ENCODE results near the gene VCAN. TPM values are rescaled to one million over a fixed set of nuclear protein-coding genes. Genes with fewer than 3 reads are reported as not detected.

Gene VCAN
- total RNA-seq, 1 donor from 2014 or later, result 341 TPM

- H3K27me3 Mint-ChIP-seq, result no peaks in the 10 kb centered on the region
- H3K4me1 Mint-ChIP-seq (ENCODE audit: unreplicated experiment), result no peaks in the 10 kb centered on the region
- no peaks in the 10 kb centered on the region for H3K36me3 Mint-ChIP-seq
- no peak for TF ChIP-seq CTCF (conservative IDR thresholded peaks at IDR 0.05)
- no peak for DNase-seq (ENCODE audit: extremely low spot score, unreplicated experiment)
- no peak overlapping the region for H3K4me3 Mint-ChIP-seq
- peaks cover 8% of the 10 kb centered on the region for H3K9me3 Mint-ChIP-seq
- H3K27ac Mint-ChIP-seq, result no peak overlapping the region
Measured at GRCh38 chr5:83614841-83615240, 143.3 kb downstream of the VCAN start.

DNA sequence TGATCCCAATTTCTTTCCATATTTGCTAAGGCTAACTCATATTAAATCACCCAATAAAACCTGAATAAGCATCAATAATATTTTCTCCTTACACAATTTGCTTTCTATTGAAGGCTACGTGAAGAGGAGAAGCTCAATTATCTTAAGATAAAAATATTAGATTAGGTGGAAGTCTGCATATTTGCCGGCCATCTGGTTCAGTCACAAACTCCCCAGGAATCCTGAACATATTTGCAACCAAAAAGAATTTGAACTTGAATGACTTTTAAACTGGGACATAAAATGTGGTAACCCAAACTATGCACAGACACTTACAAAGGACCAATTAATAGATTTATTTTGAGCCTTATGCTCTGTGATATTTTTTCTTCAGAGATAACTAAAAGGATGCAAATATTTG lies 156.8 kb downstream of the VCAN start:
- TF ChIP-seq CTCF (conservative IDR thresholded peaks at IDR 0.05), result no peak
- no peak for DNase-seq (ENCODE audit: extremely low spot score, unreplicated experiment)
- Mint-ChIP-seq H3K9me3 (no peaks in the 10 kb centered on the region), H3K4me3 (no peak overlapping the region), H3K27me3 (no peaks in the 10 kb centered on the region), H3K27ac (no peak overlapping the region), H3K4me1 (ENCODE audit: unreplicated experiment) (peaks cover 6% of the 10 kb centered on the region), H3K36me3 (no peaks in the 10 kb centered on the region)

Other genes starting within 250 kb of the VCAN start
- gene HAPLN1, start 249.1 kb downstream of the VCAN start, total RNA-seq (ENCODE audit: low replicate concordance), result 3.1 and 5.5 TPM in 2 replicates

All from type B pancreatic cell (in vitro differentiated cells).